Measurements from ENCODE around the gene TREX2.

The TREX2 gene

DNA sequence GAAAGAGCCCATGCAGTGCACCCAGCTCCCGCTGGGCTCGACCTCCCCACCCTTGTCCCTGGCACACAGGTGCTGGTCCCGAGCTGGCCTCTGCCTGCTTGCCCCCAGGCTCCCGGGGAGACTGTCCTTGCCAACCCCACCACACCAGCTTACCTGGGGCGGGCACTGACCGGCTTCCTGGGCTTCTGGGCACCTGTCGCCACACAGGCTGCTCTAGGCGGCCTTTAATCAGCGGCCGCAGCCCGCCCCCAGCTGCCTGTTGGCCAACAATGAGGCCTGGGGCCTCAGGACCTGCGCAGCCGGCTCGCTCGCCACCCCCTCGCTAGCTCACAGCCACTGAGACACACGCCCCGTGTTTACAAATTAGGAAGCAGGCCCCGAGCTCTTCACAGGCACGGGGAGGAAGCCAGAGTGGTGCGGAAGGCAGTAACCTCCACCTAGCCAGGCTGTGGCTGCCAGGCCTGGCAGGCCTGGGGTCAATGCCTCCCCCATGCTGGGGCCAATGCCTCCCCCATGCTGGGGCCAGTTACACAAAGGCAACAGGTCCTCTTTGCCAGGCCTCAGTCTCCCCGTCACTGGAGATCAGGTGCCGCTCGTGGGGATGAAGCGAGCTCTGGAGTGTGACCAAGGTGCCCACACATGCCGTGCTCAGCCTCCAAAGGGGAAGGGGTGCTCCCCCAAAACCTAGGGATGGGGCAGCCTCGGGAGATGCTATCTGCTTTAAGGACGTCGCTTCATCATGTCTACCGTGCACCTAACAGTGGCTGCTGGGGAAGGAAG lies at the start of gene TREX2:
TSS of gene TREX2 (minus strand) at position 201 of the 780 bp plus-strand sequence. CDS start 626 bp downstream, outside the sequence.
- no peak for DNase-seq

GRCh38 chrX:153495362-153495751 lies 49.5 kb upstream of the TREX2 start:
- no peak for DNase-seq

DNA sequence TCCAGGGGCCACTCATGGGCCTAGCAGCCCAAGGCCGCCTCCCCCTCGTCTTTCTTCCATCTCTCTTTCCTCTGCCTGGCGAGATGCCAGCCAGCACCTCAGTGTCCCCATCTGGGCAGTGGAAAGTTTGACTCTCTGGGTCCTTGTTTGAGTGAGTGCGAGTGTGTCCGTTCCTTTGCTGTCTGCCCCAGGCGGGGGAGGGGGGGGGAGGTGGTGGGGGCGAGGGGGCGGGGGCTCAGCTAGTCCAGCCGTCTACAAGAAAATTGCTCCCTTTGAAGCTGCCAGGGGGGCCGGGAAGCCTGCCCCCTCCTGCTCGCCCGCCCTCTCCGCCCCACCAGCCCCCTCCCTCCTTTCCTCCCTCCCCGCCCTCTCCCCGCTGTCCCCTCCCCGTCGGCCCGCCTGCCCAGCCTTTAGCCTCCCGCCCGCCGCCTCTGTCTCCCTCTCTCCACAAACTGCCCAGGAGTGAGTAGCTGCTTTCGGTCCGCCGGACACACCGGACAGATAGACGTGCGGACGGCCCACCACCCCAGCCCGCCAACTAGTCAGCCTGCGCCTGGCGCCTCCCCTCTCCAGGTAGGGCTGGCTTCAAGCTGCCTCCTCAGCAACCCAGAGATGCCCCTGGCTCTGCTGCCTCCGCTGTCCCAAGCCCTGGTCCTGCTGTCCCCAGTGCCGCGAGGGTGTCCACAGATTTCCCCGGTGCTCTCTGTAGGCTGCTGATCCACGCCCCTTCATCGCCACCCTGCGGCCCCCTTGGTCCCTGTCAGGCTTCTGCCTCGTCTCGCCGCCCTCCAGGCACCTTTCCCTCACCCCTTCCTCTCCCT lies 48.9 kb upstream of the TREX2 start, which contains the start of gene BGN:
TSS of gene BGN (plus strand) at position 440 of the 821 bp plus-strand sequence. CDS start 9,652 bp downstream, outside the sequence.
- DNase-seq = peak; percentile 80

DNA sequence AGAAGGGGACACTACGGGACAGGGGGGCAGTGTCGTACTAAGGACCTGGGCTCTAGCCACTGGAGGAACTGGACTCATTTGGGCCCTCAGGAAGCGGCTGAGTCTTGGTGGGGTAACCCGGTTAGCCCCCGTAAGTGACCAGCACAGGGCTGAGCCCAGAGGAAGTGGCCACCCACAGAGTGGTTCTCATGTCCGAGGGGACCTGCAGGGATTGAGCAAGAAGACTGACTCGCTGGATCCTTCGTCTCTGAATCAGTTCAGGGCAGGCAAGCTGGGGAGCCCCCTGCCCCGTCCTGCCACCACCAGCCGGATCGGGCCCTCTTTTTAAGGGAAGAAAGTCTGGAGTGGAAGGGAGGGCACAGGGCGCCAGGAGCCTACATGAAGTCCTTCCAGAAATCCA lies 48.2 kb upstream of the TREX2 start:
- no peak for DNase-seq

DNA sequence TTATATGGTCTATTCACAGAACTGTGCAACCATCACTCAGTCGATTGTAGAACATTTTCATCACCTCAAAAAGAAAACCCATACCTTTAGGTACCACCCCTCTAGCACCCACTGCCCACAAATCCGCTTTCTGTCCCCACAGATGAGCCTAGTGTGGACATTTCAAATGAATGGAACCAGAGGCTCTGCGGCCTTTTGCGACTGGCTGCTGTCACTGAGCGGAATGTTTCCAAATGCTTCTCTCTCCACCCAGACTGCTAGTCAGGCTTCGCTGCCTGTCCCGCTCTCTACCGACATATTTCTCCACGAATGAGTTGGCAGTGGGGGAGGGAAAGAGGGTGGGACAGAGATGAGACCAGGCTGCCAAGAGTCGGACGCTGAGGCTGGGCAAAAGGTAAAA lies 47.2 kb upstream of the TREX2 start:
- no peak for DNase-seq

DNA sequence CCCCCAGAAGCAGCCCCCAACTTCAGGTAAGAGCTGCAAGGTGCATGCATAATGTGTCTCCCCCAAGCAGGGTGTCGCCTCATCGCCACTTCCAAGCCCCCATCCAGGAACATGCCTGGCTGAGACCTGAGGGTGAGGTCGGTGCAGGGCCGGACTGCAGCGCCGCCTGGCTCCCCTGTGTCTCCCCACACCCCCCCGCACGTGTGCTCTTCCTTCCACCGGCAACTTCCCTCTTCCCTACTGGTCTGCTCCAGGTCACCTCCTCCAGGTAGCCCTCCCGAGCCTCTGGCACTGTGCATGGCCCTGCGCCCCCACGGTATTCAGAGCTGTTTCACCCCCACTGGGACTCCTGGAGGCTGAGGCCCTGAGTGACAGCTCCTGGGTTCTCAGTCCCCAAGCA lies 46.7 kb upstream of the TREX2 start:
- no peak for DNase-seq

DNA sequence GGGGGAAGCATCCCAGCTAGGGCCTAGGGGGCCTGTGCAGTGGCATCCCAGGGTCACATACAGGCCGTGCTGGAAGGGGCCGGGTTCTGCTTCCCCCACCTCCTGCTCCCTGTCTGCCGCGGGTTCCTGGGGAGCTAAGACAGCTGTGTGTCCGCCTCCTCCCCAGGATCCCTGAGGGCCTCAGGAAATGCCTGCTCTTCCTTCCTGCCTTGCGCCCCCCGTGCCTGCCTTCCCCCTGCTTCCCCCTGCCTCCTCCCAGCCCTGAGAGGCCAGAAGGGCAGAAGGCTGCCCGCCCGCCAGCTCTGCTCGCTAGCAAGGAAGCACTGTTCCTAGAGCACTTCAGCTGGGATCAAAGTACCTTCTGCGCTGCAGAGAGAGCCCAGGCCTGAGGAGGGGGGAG lies 46.1 kb upstream of the TREX2 start:
- no peak for DNase-seq

DNA sequence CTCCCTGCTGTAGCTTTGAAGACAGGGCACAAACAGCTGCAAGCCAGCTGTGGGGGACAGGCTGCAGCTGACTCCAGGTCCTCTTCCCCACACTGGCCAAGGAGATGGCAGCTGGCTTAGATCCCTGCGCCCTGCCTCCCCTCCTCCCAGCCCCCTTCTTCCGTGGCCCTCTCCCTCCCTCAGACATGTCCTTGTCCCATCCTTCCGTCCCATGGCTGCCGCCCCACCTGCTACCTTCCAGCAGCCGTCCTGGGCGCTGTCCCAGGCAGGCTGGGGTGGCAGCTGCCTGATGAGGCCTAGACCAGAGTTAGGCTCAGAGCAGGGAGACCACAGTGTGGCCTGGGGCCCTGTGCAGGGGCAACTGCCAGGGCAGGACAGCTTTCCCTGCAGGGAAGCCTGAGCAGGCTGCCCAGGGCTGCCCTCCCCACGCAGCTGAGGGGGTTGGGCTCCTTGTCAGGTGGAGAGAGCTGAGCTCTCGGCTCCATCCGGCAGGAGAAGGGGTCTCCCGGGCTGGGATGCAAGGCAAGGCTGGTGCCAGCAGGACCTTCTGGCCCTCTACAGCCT lies 45.6 kb upstream of the TREX2 start:
- no peak for DNase-seq

GRCh38 chrX:153490217-153490930 lies 44.5 kb upstream of the TREX2 start:
- DNase-seq = no peak

GRCh38 chrX:153488231-153488914 lies 42.5 kb upstream of the TREX2 start:
- no peak for DNase-seq

GRCh38 chrX:153487590-153488071 lies 41.8 kb upstream of the TREX2 start:
- DNase-seq = no peak

GRCh38 chrX:153486171-153486570 lies 40.3 kb upstream of the TREX2 start:
- no peak for DNase-seq

- DNase-seq = no peak
Measured at GRCh38 chrX:153485396-153486080, 39.7 kb upstream of the TREX2 start.

DNA sequence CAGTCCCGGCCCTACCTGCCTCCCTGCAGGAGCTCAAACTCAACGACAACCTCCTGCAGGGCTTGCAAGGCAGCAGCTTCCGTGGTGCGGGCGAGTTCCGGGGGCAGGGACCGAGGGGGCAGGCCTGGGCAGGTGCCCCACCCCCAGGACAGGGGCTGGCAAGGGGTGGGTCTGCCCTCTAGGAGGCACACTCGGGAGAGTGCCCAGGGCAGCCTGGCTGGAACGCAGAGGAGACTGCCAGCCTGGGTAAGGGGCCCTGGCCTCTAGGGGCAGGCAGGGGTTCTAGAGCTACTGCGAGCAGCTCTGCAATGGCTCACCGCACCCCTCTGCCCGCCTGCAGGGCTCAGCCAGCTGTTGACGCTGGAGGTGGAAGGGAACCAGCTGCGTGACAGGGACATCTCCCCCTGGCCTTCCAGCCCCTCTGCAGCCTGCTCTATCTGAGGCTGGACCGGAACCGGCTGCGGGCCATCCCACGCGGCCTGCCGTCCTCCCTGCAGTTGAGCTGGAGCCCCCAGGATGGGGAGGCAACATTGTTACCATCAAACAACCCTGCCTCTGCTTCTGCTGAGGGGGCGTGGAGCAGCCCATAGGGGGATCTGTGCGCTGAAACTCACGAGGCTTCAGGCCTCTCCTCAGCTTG lies 36.6 kb upstream of the TREX2 start:
- DNase-seq = no peak

GRCh38 chrX:153481043-153481442 lies 35.2 kb upstream of the TREX2 start:
- DNase-seq = no peak

DNA sequence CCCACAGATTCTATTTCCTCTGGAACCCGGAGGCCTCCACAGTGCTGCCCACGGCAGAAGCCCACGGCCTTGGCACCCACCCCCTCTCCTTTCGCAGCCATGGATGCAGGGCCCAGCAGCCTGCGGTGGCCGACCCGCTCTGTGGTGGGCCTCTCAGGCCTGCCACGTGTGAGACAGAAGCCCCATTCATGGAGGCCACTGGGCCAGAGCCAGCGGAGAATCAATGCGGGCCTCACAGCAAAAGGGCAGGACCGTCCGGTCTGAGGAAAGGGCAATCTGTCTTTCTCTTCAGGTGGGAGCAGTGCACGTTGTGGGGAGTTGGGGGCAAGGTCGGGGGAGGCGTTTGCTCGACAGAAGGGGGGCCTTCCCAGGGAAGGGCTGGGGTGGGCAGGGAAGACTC lies 32.9 kb upstream of the TREX2 start:
- no peak for DNase-seq

GRCh38 chrX:153477901-153478300 lies 32.0 kb upstream of the TREX2 start:
- peak; percentile 71 for DNase-seq

- DNase-seq = no peak
Measured at GRCh38 chrX:153477364-153477857, 31.6 kb upstream of the TREX2 start.

- DNase-seq = peak; percentile 89
Measured at GRCh38 chrX:153476666-153477363, 31.0 kb upstream of the TREX2 start.

- DNase-seq = no peak
Measured at GRCh38 chrX:153475751-153476281, 30.0 kb upstream of the TREX2 start.
